HG03521 (cell line): Measurements from ENCODE around the gene UQCC3.
"Not testable (repeated sequence)": the region's sequence is repeated elsewhere in the genome, so short reads cannot be mapped to it uniquely, and the experiment has no call there.

ENCODE experiments used
- ATAC-seq: cut with Tn5 transposase; IDR thresholded peaks from one replicate; pipeline ENCODE4 v1.9.1; 2021; ENCODE audit warnings: mild to moderate bottlenecking, moderate library complexity; ENCODE audit not compliant: unreplicated experiment

Gene UQCC3

GRCh38 chr11:62694455-62695167, 23.1 kb downstream of the UQCC3 start:
- ATAC-seq: no peak

DNA sequence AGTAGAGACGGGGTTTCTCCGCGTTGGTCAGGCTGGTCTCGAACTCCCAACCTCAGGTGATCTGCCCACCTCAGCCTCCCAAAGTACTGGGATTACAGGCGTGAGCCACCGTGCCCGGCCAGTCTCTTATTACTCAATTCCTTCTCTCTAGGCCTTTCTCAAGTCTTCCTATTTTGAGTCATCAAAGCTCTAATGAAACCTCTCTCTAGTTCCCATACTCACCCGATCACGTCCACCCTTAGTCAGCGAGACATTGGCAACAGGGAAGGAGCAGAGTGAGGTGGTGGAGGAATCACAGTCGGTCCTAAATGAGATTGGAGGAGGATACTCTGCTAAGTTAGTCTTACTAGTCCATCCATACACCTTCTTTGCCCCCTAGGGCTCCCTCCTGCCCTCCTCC, 30.8 kb downstream of the UQCC3 start:
- no peak for ATAC-seq

DNA sequence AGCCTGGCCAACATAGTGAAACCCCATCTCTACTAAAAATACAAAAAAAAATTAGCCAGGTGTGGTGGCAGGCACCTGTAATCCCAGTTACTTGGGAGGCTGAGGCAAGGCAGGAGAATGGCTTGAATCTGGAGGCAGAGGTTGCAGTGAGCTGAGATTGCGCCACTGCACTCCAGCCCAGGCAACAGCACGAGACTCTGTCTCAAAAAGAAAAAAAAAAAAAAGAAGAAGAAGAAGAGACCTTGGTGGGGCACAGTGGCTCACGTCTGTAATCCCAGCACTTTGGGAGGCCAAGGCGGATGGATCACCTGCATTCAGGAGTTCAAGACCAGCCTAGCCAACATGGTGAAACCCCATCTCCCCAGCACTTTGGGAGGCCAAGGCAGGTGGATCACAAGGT, 32.4 kb downstream of the UQCC3 start:
- not testable (repeated sequence) for ATAC-seq

- ATAC-seq: no peak
Measured at GRCh38 chr11:62705413-62705812, 33.9 kb downstream of the UQCC3 start.

DNA sequence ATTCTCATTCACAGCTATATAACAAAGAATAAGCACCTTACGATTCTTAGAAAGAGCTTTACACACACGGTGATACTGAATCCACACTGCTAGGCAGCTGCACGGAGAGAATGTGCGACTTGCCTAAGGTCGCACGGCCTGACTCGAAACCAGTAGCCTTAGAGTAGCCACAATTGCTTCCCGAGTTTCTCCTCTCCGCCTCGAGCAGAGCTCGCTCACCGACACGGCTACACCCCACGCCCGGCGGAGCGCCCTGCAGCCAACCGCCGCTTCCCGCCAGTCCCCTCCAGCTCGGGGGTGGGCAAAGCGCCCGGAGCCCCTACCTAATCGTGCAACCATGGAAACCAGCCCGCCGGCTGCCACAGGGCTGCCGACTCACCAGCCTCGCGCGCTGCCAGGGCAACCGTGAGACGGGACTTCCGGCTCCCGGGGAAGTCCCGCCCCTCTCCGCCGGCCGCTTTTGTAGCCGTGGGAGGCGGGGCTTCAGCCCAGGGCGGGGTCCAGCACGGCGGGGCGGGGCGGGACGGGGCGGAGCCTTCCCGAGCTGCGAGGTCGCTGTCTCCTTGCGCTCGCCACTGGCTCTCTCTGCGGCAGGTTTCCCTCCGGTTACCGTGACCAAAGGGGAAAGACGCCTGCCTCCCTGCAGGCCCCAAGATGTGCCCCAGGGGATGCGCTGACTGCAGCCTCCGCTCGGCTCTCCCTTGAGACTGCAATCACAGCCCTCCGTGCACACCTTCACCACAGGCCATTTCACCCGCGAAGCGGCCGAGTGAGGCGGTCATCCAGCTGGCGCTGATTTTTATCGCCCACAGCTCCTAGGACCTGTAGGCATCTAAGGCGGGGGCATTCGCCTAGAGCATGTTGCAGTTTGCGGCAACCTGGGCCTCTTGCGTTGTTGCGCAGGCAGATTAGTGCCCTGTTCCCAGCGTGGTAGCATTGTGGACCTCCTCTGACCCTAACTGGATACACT, 34.7 kb downstream of the UQCC3 start:
- peak; percentile 56 for ATAC-seq

- no peak for ATAC-seq
Measured at GRCh38 chr11:62706850-62707247, 35.4 kb downstream of the UQCC3 start.

GRCh38 chr11:62707277-62707861, 35.9 kb downstream of the UQCC3 start, which contains the start of the genes BSCL2 and GNG3:
Gene BSCL2, minus strand, starts transcription at chr11:62707424. Its CDS starts 229 bp downstream, at chr11:62707195.
Gene GNG3, plus strand, starts transcription at chr11:62707676. Its CDS starts 620 bp downstream, at chr11:62708296.
- no peak for ATAC-seq

- no peak for ATAC-seq
Measured at GRCh38 chr11:62708392-62708791, 36.9 kb downstream of the UQCC3 start.

DNA sequence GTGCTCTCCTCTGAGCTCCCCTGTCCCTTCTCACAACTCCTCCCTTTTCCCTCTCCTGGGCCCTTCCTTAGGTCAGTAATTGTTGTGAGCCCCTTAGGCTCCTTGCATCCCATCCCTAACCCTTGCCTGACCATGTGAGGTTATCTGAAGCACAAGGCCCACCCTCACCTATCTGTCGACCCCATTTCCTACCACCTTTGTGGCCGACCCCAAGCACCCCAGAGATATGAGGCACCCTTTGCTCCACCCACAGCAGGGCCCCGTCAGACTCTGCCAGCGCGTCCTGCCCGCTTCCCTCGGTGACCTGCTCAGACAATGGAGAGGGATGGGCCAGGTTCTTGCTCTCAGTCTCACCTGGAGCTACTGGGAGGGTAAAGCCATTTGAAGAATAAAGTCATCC, 37.3 kb downstream of the UQCC3 start:
- ATAC-seq: no peak

- peak; percentile 73 for ATAC-seq
Measured at GRCh38 chr11:62709247-62710000, 38.0 kb downstream of the UQCC3 start.

DNA sequence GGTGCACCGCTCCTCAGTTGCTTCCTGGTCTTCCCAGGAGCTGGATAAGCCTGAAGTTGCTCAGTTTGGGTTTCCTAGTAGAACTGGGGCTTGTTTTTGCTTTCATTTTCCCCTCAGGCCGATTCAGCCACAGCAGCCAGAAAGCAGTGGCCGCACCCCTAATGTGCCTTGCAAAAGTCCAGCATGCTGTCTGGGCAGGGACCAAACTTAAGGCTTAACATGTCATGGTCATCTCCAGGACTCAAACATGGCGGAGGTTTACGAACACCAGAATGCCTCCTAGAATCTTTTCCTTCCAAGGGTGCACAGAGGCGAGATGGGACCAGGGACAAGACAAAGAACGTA, 38.5 kb downstream of the UQCC3 start:
- no peak for ATAC-seq

DNA sequence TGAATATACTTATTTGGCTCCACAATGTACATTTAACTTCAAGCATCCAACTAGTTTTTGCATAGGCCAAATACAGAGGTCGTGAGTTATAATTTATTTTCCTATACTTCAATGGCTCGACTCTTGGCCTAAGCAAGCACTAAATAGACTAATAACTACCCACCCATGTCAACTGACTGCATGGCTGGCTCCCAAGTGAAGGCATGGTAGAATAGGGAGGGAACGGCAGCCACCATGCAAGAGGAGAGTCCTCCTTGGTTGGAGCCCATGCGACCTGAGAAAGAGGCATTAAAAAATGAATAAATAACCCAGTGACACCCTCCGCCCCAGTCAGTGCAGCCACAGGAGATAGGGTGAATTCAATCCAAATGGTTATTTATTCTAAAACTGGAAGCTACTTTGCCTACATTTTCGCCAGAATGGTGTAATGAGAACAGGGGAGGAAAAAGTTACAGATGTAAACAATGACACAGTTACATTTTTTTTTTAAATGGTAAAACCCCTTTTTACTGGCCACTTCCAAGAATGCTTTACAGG, 40.9 kb downstream of the UQCC3 start:
- no peak for ATAC-seq

- no peak for ATAC-seq
Measured at GRCh38 chr11:62712861-62713260, 41.4 kb downstream of the UQCC3 start.

- no peak for ATAC-seq
Measured at GRCh38 chr11:62713343-62713742, 41.9 kb downstream of the UQCC3 start.

GRCh38 chr11:62715150-62716130, 44.0 kb downstream of the UQCC3 start:
- no peak for ATAC-seq

- ATAC-seq: no peak
Measured at GRCh38 chr11:62716206-62716605, 44.7 kb downstream of the UQCC3 start.

GRCh38 chr11:62716816-62717215, 45.3 kb downstream of the UQCC3 start:
- no peak for ATAC-seq

- ATAC-seq: no peak
Measured at GRCh38 chr11:62719302-62719978, 48.0 kb downstream of the UQCC3 start.

GRCh38 chr11:62721994-62722393, 50.5 kb downstream of the UQCC3 start:
- no peak for ATAC-seq
